GM21515 (cell line): Measurements from ENCODE around the gene WDSUB1.

Experiments
- ATAC-seq: cut with Tn5 transposase; IDR thresholded peaks from one replicate; pipeline ENCODE4 v1.9.1; 2021; ENCODE audit not compliant: unreplicated experiment

The WDSUB1 gene

DNA sequence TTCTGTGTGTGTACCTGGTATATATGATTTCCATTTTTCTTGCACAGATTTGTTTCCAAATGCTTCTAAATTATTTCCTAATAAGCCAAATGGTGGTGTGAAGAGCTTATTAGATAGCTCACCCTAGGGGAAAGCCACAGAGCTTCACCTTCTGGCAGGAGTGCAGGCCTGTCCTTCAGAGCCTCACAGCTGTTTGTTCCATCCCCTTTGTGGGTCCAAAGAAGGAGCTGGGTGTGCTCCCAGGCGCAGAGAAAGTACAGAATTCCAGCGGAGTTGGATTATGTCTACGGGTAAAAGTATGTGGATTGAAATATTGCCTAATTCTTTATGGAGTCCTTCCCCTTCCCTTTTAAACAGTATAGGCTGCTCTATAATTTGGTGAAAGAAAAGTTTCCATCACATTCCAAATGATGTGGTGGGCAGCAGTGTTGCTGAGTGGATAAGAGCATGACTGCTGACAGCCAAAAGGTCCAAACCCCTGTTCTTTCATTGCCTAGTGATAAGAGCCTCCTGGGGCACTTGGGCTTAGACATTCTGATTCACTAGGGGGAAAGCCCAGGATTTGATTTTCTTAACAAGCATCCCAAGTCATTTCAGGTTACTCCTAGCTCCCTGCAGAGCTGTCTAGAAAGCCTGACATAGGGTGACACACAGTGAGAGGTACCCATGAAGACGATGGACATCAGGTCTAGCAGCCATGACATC is 86.6 kb downstream of the WDSUB1 start:
- ATAC-seq: no peak

DNA sequence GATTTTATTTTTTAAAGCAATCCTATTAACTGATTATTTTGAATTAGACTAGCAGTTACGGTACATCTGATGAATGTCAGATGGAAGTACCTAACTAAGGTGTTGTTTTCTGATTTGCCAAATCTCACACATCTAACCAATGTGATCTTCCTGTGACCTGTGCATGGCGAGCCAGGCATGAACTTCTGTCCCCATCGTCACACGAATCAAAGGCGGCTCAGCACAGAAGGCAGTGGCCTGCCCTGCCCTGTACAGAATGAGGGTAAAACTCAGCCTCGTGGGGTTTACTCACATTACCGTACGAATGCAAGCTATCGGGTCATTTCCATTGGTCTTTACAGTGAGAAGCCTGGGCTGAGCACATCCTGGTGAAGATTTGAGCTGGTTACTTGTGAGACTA is 87.3 kb downstream of the WDSUB1 start:
- ATAC-seq: no peak

DNA sequence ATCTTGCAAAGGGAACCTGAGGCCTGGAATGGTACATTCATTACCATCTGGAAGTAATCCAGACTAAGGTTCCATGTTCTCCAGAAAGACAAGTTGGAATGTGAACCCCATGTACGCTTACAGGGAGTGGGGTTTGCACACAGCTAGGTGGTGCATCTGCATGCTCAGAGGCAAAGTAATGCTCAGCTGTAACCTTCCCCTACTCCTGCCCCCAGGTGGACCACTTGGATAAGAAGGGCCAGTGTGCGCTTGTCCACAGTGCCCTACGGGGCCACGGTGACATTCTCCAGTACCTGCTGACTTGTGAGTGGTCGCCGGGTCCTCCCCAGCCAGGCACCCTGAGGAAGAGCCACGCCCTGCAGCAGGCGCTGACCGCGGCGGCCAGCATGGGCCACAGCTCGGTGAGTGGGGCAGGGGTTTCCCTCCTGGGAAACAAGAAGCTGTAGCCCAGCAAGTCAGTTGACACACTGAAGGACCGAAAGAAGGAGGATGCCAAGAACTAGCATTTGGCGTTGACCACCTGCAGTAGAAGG is 90.0 kb downstream of the WDSUB1 start:
- no peak for ATAC-seq

DNA sequence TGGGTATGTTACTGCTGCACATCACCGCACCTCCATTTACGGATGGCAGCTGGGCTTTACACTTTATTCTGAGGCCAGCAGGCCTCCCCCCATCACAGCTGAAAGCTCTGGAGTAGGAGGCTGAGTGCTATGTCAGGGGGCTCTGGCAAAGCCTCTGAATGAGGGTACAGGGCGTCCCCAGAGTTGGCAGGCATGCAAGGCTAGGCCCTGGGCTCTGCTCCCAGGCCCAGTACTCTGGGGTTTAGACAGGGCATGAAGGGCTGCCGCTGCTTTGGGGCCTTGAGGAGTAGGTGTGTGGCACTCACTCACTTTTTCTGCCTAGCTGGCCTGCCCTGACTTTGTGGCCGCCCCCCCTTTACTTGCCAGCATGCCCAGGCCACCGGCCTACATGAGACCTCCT is 90.8 kb downstream of the WDSUB1 start:
- ATAC-seq: no peak

DNA sequence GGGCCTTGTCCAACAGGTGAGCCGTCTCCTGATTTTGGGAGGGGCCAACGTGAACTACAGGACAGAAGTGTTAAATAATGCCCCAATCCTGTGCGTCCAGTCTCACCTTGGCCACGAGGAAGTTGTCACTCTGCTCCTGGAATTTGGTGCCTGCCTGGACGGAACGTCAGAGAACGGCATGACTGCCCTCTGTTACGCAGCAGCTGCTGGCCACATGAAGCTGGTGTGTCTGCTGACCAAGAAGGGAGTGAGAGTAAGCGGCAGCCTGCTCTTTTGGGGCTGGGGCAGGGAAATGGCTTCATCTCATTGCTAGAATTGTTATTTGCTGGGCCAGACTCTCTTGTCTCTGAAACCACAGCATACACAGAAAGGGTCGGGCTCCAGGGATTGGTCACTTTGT is 92.3 kb downstream of the WDSUB1 start:
- ATAC-seq: no peak

DNA sequence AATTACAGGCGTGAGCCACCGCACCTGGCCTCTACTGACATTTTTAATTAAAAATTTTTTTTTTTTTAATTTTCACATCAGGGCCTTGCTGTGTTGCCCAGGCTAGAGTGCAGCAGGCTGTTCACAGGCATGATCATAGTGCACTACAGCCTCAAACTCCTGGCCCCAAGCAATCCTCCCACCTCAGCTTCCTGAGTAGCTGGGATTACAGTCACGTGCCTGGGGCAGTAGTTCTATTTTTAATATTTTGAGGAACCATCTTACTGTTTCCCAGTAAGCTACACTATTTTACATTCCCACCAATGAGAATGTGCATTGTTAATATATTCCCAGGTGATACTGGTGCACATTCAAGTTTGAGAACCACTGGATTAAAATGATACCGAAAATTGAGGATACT is 92.7 kb downstream of the WDSUB1 start:
- ATAC-seq: no peak

DNA sequence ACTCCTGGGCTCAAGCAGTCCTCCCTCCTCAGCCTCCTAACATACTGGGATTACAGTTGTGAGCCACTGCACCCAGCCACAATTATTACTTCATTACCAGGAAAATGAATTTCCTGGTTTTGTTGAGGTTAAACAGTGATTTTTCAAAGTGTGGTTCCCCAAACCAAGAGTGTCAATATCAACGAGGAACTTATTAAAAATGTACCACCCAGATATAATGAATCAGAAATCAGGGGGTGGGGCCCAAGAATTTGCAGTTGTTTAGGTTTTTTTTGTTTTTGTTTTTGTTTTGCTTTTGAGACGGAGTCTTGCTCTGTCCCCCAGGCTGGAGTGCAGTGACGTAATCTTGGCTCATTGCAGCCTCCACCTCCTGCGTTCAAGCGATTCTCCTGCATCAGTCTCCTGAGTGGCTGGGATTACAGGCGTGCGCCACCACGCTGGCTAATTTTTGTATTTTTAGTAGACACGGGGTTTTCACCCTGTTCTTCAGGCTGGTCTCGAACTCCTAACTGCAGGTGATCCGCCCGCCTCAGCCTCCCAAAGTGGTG is 94.1 kb downstream of the WDSUB1 start:
- ATAC-seq: no peak

DNA sequence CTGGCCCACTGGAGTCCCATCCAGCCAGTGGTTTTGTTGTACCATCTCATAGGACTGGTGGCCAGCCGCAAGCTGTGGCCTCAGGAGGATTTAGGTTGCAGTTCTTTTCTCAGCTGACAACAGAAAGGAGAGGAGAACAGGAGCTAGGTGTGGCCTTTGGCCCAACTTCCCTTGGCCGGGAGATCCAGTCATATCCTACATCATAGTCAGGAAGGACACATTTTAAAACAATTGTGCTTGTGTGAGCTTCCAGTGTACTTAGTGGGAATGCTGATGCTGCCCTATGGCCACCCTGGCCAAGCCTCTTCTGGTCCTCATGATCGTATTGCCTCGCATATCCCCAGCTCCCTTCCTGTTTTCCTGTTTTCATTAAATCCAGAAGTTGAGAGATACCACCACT is 98.1 kb downstream of the WDSUB1 start:
- no peak for ATAC-seq

DNA sequence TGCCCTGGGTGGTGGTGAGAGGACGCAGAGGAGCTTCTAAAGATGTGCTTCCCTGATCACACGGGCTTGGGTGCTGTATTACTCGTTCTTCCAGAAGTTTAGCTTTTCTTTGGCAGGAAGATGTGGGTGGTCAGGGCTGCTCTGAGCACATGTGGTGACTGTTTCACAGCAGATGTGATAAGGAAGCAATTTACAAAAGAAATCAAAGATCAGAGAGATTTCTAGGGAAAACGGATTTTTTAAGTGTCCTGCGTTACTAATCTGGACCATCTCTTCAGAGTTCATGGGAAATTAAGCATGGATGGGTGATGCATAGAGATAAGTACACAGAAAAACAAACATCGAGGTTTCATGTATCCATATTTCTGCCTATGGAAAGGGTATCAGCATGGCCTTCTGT is 99.4 kb downstream of the WDSUB1 start:
- ATAC-seq: no peak

DNA sequence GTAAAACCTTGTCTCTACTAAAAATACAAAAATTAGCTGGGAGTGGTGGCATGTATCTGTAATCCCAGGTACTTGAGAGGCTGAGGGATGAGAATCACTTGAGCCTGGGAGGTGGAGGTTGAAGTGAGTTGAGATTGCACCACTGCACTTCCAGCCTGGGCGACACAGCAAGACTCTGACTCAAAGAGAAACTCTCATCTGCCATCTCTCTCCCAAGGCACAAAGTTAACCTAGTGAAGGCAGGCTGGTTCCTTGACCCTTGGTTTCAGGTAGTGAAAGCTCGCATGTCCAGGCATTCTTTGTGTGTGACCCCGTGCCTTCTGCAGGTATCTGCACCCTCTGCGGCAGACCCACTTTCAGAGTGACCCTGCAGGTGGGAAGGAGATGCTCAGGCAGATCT is 100.0 kb downstream of the WDSUB1 start:
- ATAC-seq: no peak
